ENCODE measurements around the gene MAGEA9.
"Not testable (repeated sequence)": the region's sequence is repeated elsewhere in the genome, so short reads cannot be mapped to it uniquely, and the experiment has no call there.

MAGEA9 gene

GRCh38 chrX:149781727-149782126 is at the start of gene MAGEA9:
Gene MAGEA9 (plus strand): TSS chrX:149781930. CDS start chrX:149786211, 4,281 bp downstream.
- not testable (repeated sequence) for DNase-seq (ENCODE audit: low read depth, low spot score); H3K27ac ChIP-seq

GRCh38 chrX:149742269-149742668 is 39.5 kb upstream of the MAGEA9 start:
- DNase-seq (ENCODE audit: low read depth, low spot score); H3K27ac ChIP-seq: not testable (repeated sequence)

- DNase-seq (ENCODE audit: low read depth, low spot score); H3K27ac ChIP-seq: not testable (repeated sequence)
Measured at GRCh38 chrX:149746390-149747007, 35.2 kb upstream of the MAGEA9 start.

- DNase-seq (ENCODE audit: low read depth, low spot score), result no peak
- H3K27ac ChIP-seq, result no peak overlapping the region
Measured at GRCh38 chrX:149757206-149758067, 24.3 kb upstream of the MAGEA9 start.

- DNase-seq (ENCODE audit: low read depth, low spot score), result no peak
- no peak overlapping the region for H3K27ac ChIP-seq
Measured at GRCh38 chrX:149758068-149758714, 23.5 kb upstream of the MAGEA9 start.

- DNase-seq (ENCODE audit: low read depth, low spot score); H3K27ac ChIP-seq: not testable (repeated sequence)
Measured at GRCh38 chrX:149758715-149759078, 23.0 kb upstream of the MAGEA9 start.

- DNase-seq (ENCODE audit: low read depth, low spot score), result no peak
- no peak overlapping the region for H3K27ac ChIP-seq
Measured at GRCh38 chrX:149759824-149760223, 21.9 kb upstream of the MAGEA9 start.

GRCh38 chrX:149760965-149761364 is 20.8 kb upstream of the MAGEA9 start:
- no peak overlapping the region for H3K27ac ChIP-seq
- DNase-seq (ENCODE audit: low read depth, low spot score), result no peak

GRCh38 chrX:149761858-149762674 is 19.7 kb upstream of the MAGEA9 start:
- H3K27ac ChIP-seq; DNase-seq (ENCODE audit: low read depth, low spot score): not testable (repeated sequence)

GRCh38 chrX:149762696-149763614 is 18.8 kb upstream of the MAGEA9 start:
- DNase-seq (ENCODE audit: low read depth, low spot score), result no peak
- H3K27ac ChIP-seq, result no peak overlapping the region

GRCh38 chrX:149770344-149770743 is 11.4 kb upstream of the MAGEA9 start:
- not testable (repeated sequence) for H3K27ac ChIP-seq; DNase-seq (ENCODE audit: low read depth, low spot score)

GRCh38 chrX:149773026-149773425 is 8.7 kb upstream of the MAGEA9 start:
- not testable (repeated sequence) for DNase-seq (ENCODE audit: low read depth, low spot score); H3K27ac ChIP-seq

- H3K27ac ChIP-seq, result not testable (repeated sequence)
Measured at GRCh38 chrX:149773768-149774167, 8.0 kb upstream of the MAGEA9 start, which contains the start of gene HSFX1. Gene HSFX1 (plus strand): TSS chrX:149774068. CDS start chrX:149774682, 614 bp downstream.

GRCh38 chrX:149777999-149778398 is 3.7 kb upstream of the MAGEA9 start:
- not testable (repeated sequence) for DNase-seq (ENCODE audit: low read depth, low spot score)

More at GRCh38 chrX:149773768-149774167, 8.0 kb upstream of the MAGEA9 start, which contains the start of gene HSFX1:
- DNase-seq (ENCODE audit: low read depth, low spot score), result not testable (repeated sequence)

GRCh38 chrX:149795531-149795930 is 13.8 kb downstream of the MAGEA9 start:
- DNase-seq (ENCODE audit: low read depth, low spot score); H3K27ac ChIP-seq: not testable (repeated sequence)

More at GRCh38 chrX:149777999-149778398, 3.7 kb upstream of the MAGEA9 start:
- H3K27ac ChIP-seq, result not testable (repeated sequence)

- no peak overlapping the region for H3K27ac ChIP-seq
- DNase-seq (ENCODE audit: low read depth, low spot score), result no peak
Measured at GRCh38 chrX:149799095-149799714, 17.5 kb downstream of the MAGEA9 start.

GRCh38 chrX:149799938-149800337 is 18.2 kb downstream of the MAGEA9 start:
- DNase-seq (ENCODE audit: low read depth, low spot score), result no peak
- H3K27ac ChIP-seq, result no peak overlapping the region

GRCh38 chrX:149803458-149804062 is 21.8 kb downstream of the MAGEA9 start:
- no peak overlapping the region for H3K27ac ChIP-seq
- DNase-seq (ENCODE audit: low read depth, low spot score), result no peak
